ENCODE data around the gene TRPM4.
"Not testable (repeated sequence)": the region's sequence is repeated elsewhere in the genome, so short reads cannot be mapped to it uniquely, and the experiment has no call there.

Gene TRPM4

DNA sequence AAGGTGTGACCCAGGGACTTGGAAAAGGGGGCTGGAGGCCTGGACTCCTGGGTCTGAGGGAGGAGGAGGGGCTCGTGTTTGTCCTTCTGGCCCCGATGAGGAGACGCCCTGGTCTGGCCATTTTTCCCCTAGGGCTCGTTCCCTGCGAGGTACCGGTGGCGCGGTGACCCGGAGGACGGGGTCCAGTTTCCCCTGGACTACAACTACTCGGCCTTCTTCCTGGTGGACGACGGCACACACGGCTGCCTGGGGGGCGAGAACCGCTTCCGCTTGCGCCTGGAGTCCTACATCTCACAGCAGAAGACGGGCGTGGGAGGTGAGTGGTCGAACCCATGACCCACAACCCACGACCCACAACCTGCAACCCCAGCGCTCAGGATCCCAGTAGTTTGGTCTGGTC is 10.8 kb downstream of the TRPM4 start:
- no peak overlapping the region for H3K27ac ChIP-seq (ENCODE audit: low read depth, low read length)
- no peaks in the 10 kb centered on the region for H3K36me3 ChIP-seq (ENCODE audit: insufficient read depth, low read length)

DNA sequence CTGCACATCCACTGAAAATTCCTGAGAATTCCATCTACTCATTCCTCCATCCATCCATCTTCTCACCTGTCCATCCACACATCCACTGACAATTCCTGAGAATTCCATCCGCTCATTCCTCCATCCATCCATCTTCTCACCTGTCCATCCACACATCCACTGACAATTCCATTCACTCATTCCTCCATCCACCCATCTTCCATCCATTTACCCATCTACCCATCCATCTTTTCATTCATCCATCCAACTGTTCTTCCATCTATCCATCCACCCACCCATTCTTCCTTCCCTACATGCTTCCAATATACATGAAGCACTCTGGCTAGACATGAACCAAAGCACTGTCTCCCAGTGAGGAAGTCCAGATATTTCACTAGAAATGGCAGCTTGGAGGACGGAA is 15.6 kb downstream of the TRPM4 start:
- Histone ChIP-seq H3K4me1 (ENCODE audit: control insufficient read depth, insufficient read depth, low read length, unreplicated experiment) (no peaks in the 10 kb centered on the region), H3K27me3 (ENCODE audit: insufficient read depth, low read length) (no peaks in the 10 kb centered on the region), H3K79me2 (ENCODE audit: control insufficient read depth, insufficient read depth, low read length, unreplicated experiment) (no peaks in the 10 kb centered on the region)

More for the DNA sequence above, 10.8 kb downstream of the TRPM4 start:
- Histone ChIP-seq H3K4me1 (ENCODE audit: control insufficient read depth, insufficient read depth, low read length, unreplicated experiment) (no peaks in the 10 kb centered on the region), H3K4me3 (ENCODE audit: low read depth, low read length) (no peak overlapping the region), H3K27me3 (ENCODE audit: insufficient read depth, low read length) (no peaks in the 10 kb centered on the region), H2AFZ (ENCODE audit: low read length, unreplicated experiment) (no peak overlapping the region), H3K79me2 (ENCODE audit: control insufficient read depth, insufficient read depth, low read length, unreplicated experiment) (no peaks in the 10 kb centered on the region)

DNA sequence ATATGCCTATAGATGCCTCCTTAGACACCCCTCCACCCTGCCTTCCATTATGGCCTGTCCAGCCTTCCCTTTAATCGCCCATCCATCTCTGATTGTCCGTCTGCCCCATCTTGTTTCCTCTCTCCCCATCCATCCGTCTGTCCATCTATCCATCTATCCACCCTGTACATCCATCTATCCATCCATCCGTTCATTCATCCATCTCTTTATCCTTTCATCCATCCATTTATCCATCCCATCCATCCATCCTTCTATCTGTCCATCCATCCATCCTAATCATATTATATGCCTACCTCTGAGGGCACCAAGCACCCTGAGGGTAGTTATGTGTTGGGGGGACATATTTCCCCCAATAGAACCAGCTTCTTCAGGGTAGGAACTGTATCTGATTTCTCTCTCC is 23.1 kb downstream of the TRPM4 start:
- H3K27ac ChIP-seq (ENCODE audit: low read depth, low read length), result no peak overlapping the region
- peaks cover 3% of the 10 kb centered on the region; the same call in 1 of the 2 replicates for H3K36me3 ChIP-seq (ENCODE audit: insufficient read depth, low read length)
- H3K79me2 ChIP-seq (ENCODE audit: control insufficient read depth, insufficient read depth, low read length, unreplicated experiment), result no peaks in the 10 kb centered on the region
- no peaks in the 10 kb centered on the region for H3K27me3 ChIP-seq (ENCODE audit: insufficient read depth, low read length)
- no peak overlapping the region for H2AFZ ChIP-seq (ENCODE audit: low read length, unreplicated experiment)
- H3K4me1 ChIP-seq (ENCODE audit: control insufficient read depth, insufficient read depth, low read length, unreplicated experiment), result no peaks in the 10 kb centered on the region
- no peak overlapping the region for H3K4me3 ChIP-seq (ENCODE audit: low read depth, low read length)

More for the DNA sequence above, 15.6 kb downstream of the TRPM4 start:
- H3K36me3 ChIP-seq (ENCODE audit: insufficient read depth, low read length), result no peaks in the 10 kb centered on the region
- no peak overlapping the region for H3K27ac ChIP-seq (ENCODE audit: low read depth, low read length)
- no peak overlapping the region for H2AFZ ChIP-seq (ENCODE audit: low read length, unreplicated experiment)
- H3K4me3 ChIP-seq (ENCODE audit: low read depth, low read length), result no peak overlapping the region

DNA sequence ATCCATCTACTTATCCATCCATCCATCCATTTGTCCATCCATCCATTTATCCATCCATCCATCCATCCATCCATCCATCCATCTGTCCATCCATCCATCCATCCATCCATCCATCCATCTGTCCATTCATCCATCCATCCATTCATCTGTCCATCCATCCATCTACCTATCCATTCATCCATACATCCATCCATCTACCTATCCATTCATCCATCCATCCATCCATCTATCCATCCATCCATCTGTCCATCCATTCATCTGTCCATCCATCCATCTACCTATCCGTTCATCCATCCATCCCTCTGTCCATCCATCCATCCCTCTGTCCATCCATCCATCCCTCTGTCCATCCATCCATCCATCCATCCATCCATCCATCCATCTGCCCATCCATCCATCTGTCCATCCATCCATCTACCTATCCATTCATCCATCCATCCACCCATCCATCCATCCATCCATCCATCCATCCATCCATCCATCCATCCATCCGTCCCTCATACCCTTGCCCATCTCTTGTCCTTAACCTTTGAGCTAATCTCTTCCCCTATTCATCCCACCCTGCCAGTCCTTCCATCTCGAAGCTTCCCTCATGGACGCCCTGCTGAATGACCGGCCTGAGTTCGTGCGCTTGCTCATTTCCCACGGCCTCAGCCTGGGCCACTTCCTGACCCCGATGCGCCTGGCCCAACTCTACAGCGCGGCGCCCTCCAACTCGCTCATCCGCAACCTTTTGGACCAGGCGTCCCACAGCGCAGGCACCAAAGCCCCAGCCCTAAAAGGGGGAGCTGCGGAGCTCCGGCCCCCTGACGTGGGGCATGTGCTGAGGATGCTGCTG is 24.6 kb downstream of the TRPM4 start:
- H2AFZ ChIP-seq (ENCODE audit: low read length, unreplicated experiment); H3K79me2 ChIP-seq (ENCODE audit: control insufficient read depth, insufficient read depth, low read length, unreplicated experiment); H3K4me3 ChIP-seq (ENCODE audit: low read depth, low read length); H3K36me3 ChIP-seq (ENCODE audit: insufficient read depth, low read length); H3K4me1 ChIP-seq (ENCODE audit: control insufficient read depth, insufficient read depth, low read length, unreplicated experiment); H3K27me3 ChIP-seq (ENCODE audit: insufficient read depth, low read length); H3K27ac ChIP-seq (ENCODE audit: low read depth, low read length): not testable (repeated sequence)

DNA sequence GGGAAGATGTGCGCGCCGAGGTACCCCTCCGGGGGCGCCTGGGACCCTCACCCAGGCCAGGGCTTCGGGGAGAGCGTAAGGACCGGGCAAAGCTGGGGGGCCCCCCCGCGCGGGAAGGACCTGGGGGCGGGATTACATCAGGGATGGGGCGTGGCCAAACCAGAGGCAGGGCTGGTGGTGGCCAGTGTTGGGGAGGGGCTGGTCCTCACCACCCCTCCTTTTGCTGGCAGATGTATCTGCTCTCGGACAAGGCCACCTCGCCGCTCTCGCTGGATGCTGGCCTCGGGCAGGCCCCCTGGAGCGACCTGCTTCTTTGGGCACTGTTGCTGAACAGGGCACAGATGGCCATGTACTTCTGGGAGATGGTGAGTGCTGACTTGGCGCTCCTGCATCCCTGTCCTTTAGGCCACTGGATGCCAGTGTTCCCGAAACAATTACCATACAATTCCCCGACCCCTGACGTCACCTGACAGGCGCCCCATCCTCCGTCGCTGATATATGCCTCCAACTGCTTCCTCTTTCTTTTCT is 25.3 kb downstream of the TRPM4 start:
- no peaks in the 10 kb centered on the region for H3K79me2 ChIP-seq (ENCODE audit: control insufficient read depth, insufficient read depth, low read length, unreplicated experiment)
- H3K36me3 ChIP-seq (ENCODE audit: insufficient read depth, low read length), result peaks cover 3% of the 10 kb centered on the region; the same call in 1 of the 2 replicates
- no peaks in the 10 kb centered on the region for H3K27me3 ChIP-seq (ENCODE audit: insufficient read depth, low read length)
- no peaks in the 10 kb centered on the region for H3K4me1 ChIP-seq (ENCODE audit: control insufficient read depth, insufficient read depth, low read length, unreplicated experiment)
- no peak overlapping the region for H2AFZ ChIP-seq (ENCODE audit: low read length, unreplicated experiment)
- H3K27ac ChIP-seq (ENCODE audit: low read depth, low read length), result no peak overlapping the region
- H3K4me3 ChIP-seq (ENCODE audit: low read depth, low read length), result no peak overlapping the region

DNA sequence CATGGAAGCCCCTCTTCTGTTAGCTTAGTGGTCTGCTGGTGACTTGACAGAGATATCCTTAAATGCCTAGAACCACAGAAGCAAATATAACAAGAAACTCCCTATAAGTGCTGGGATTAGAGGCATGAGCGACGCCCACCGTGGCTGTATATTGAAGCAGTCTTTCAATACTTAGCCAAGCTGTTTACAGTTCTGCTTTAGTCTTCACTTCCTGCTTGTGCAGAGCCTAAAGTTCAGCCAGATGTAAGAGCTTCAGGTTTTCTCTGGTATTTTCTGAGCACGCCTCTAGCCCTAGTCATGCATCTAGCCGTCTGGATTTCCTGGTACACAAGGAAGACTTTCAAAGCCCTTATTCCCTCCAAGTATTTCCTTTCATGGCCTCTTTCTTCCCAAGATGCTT is 28.5 kb downstream of the TRPM4 start:
- Histone ChIP-seq H3K27me3 (ENCODE audit: insufficient read depth, low read length) (no peaks in the 10 kb centered on the region), H2AFZ (ENCODE audit: low read length, unreplicated experiment) (no peak overlapping the region), H3K79me2 (ENCODE audit: control insufficient read depth, insufficient read depth, low read length, unreplicated experiment) (no peaks in the 10 kb centered on the region), H3K4me1 (ENCODE audit: control insufficient read depth, insufficient read depth, low read length, unreplicated experiment) (no peaks in the 10 kb centered on the region), H3K4me3 (ENCODE audit: low read depth, low read length) (no peak overlapping the region), H3K27ac (ENCODE audit: low read depth, low read length) (no peak overlapping the region), H3K36me3 (ENCODE audit: insufficient read depth, low read length) (peaks cover 8% of the 10 kb centered on the region)

DNA sequence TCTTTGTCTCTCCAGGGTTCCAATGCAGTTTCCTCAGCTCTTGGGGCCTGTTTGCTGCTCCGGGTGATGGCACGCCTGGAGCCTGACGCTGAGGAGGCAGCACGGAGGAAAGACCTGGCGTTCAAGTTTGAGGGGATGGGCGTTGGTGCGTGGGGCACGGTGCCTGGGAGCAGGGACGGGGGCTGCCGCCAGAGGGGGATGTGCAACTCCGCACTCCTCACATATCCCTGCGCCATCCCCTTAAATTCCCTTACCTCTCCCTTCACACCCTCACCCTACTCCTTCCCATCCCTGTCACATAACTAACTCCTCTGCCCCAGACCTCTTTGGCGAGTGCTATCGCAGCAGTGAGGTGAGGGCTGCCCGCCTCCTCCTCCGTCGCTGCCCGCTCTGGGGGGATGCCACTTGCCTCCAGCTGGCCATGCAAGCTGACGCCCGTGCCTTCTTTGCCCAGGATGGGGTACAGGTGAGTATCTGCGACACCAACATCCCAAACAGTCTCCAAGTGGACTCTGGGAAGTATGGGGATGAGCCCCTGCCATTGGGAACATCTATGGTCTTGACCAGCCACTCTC is 31.1 kb downstream of the TRPM4 start:
- Histone ChIP-seq H3K27ac (ENCODE audit: low read depth, low read length) (no peak overlapping the region), H3K79me2 (ENCODE audit: control insufficient read depth, insufficient read depth, low read length, unreplicated experiment) (no peaks in the 10 kb centered on the region), H2AFZ (ENCODE audit: low read length, unreplicated experiment) (no peak overlapping the region), H3K36me3 (ENCODE audit: insufficient read depth, low read length) (peaks cover 8% of the 10 kb centered on the region), H3K4me1 (ENCODE audit: control insufficient read depth, insufficient read depth, low read length, unreplicated experiment) (no peaks in the 10 kb centered on the region), H3K27me3 (ENCODE audit: insufficient read depth, low read length) (no peaks in the 10 kb centered on the region), H3K4me3 (ENCODE audit: low read depth, low read length) (no peak overlapping the region)

DNA sequence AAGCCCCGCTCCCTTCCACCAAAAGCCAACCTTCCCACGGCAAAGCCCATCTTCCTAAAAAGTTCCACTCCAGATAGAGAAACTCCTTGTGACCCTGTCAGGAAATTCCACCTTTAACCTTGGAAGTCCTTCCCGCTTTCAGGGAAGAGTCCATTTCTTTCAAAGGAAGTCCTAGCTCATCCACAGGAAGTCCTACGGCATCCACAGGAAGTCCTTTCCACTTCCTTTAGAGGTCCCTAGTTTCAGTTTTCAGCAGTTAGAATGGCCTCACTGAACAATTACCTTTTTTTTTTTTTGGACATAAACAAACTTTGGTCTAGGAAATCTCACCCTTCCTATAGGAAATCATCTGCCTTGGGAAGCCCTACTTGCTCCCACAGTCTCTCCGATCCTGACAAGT is 31.7 kb downstream of the TRPM4 start:
- Histone ChIP-seq H3K79me2 (ENCODE audit: control insufficient read depth, insufficient read depth, low read length, unreplicated experiment) (no peaks in the 10 kb centered on the region), H3K27me3 (ENCODE audit: insufficient read depth, low read length) (no peaks in the 10 kb centered on the region), H3K4me1 (ENCODE audit: control insufficient read depth, insufficient read depth, low read length, unreplicated experiment) (no peaks in the 10 kb centered on the region), H3K36me3 (ENCODE audit: insufficient read depth, low read length) (peaks cover 8% of the 10 kb centered on the region), H3K4me3 (ENCODE audit: low read depth, low read length) (no peak overlapping the region), H3K27ac (ENCODE audit: low read depth, low read length) (no peak overlapping the region), H2AFZ (ENCODE audit: low read length, unreplicated experiment) (no peak overlapping the region)

DNA sequence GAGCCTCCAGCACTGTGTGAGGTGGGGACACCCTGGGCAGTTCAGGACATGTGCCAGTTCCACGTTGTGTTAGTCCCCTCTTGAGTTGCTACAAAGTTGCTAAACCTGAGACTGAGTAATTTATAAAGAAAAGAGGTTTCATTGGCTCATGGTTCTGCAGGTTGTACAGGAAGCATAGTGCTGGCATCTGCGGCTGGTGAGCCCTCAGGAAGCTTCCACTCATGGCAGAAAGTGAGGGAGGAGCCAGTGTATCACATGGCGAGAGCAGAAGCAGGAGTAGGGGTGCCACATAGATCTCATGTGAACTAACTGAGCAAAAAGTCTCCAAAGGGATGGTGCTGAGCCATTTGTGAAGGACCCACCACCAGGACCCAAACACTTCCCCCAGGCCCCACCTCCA is 33.2 kb downstream of the TRPM4 start:
- peaks cover 8% of the 10 kb centered on the region for H3K36me3 ChIP-seq (ENCODE audit: insufficient read depth, low read length)
- H3K4me1 ChIP-seq (ENCODE audit: control insufficient read depth, insufficient read depth, low read length, unreplicated experiment), result no peaks in the 10 kb centered on the region
- H3K79me2 ChIP-seq (ENCODE audit: control insufficient read depth, insufficient read depth, low read length, unreplicated experiment), result no peaks in the 10 kb centered on the region
- no peak overlapping the region for H3K27ac ChIP-seq (ENCODE audit: low read depth, low read length)
- H3K27me3 ChIP-seq (ENCODE audit: insufficient read depth, low read length), result no peaks in the 10 kb centered on the region
- H2AFZ ChIP-seq (ENCODE audit: low read length, unreplicated experiment), result no peak overlapping the region
- no peak overlapping the region for H3K4me3 ChIP-seq (ENCODE audit: low read depth, low read length)

DNA sequence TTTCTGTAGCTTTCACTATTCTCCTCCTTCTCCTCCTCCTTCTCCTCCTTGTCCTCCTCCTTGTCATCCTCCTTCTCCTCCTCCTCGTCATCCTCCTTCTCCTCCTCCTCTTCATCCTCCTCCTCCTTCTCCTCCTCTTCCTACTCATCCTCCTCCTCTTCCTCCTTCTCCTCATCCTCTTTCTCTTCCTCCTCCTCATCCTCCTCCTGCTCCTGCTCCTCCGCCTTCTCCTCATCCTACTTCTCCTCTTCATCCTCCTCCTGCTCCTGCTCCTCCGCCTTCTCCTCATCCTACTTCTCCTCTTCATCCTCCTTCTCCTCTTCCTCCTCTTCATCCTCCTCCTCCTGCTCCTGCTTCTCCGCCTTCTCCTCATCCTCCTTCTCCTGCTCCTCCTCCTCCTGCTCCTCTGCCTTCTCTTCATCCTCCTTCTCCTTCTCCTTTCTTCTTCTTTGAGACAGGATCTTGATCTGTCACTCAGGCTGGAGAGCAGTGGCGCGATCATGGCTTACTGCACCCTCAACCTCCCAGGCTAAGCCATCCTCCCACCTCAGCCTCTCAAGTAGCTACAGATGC is 36.3 kb downstream of the TRPM4 start:
- H3K4me3 ChIP-seq (ENCODE audit: low read depth, low read length), result no peak overlapping the region
- peaks cover 8% of the 10 kb centered on the region for H3K36me3 ChIP-seq (ENCODE audit: insufficient read depth, low read length)
- H3K4me1 ChIP-seq (ENCODE audit: control insufficient read depth, insufficient read depth, low read length, unreplicated experiment), result no peaks in the 10 kb centered on the region
- no peaks in the 10 kb centered on the region for H3K79me2 ChIP-seq (ENCODE audit: control insufficient read depth, insufficient read depth, low read length, unreplicated experiment)
- H3K27me3 ChIP-seq (ENCODE audit: insufficient read depth, low read length), result no peaks in the 10 kb centered on the region
- no peak overlapping the region for H2AFZ ChIP-seq (ENCODE audit: low read length, unreplicated experiment)
- no peak overlapping the region for H3K27ac ChIP-seq (ENCODE audit: low read depth, low read length)

All from ACC112 (cell line).